ENCODE data around the gene TFDP2.
A peak's percentile ranks its signal among the peaks of the same experiment; 100 is the strongest.

DNA sequence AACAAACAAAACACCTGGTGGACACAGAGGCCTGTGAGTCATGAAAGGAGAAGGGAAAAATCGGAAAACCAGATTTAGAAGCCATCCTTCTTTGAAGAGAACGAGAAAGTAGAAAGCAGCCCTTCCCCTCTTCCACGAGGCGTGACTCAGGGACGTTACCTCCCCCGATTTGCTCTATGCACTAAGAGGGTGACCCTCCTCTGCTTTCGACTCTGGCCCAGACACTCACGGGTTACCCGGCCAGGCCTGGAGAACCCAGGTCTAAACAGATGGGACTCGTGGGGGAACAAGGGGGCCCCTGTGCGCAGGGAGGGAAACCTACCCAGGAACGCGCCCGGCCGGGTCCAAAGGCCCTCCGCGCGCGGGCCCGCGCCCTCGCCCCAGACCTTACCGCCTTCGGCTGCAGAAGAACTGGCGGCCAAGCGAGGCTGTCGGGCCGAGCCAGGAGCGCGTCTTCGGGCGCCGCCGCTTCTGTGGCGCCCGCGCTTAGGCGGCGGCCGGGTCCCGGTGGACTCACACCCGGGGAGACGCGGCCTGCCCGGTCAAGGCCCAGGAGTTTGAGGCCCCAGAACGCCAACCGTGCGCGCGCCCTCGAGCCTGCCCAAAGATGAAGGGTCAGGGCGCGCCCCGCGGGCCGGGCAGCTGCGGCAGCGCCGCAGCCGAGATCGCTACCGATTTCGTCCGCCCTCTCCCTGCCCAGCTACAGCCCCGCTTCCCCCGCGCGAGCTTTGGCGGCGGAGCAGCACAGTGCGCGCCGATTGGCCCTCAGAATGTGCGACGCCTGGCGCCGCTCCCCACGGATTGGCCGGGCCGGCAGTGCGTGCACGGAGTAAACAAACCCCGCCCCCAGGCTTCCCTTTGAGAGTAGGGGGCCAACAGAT is at the start of gene TFDP2:
- TF ChIP-seq, protein P1, sequence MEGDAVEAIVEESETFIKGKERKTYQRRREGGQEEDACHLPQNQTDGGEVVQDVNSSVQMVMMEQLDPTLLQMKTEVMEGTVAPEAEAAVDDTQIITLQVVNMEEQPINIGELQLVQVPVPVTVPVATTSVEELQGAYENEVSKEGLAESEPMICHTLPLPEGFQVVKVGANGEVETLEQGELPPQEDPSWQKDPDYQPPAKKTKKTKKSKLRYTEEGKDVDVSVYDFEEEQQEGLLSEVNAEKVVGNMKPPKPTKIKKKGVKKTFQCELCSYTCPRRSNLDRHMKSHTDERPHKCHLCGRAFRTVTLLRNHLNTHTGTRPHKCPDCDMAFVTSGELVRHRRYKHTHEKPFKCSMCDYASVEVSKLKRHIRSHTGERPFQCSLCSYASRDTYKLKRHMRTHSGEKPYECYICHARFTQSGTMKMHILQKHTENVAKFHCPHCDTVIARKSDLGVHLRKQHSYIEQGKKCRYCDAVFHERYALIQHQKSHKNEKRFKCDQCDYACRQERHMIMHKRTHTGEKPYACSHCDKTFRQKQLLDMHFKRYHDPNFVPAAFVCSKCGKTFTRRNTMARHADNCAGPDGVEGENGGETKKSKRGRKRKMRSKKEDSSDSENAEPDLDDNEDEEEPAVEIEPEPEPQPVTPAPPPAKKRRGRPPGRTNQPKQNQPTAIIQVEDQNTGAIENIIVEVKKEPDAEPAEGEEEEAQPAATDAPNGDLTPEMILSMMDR (IDR thresholded peaks at IDR 0.05): no peak
- TF ChIP-seq EP300 (IDR thresholded peaks at IDR 0.05) (no peak), POLR2A (IDR thresholded peaks at IDR 0.05) (peak; percentile 47 to 57)
